ENCODE data around the gene RIMS1.
"Not testable (repeated sequence)": the region's sequence is repeated elsewhere in the genome, so short reads cannot be mapped to it uniquely, and the experiment has no call there.

The RIMS1 gene

GRCh38 chr6:71977884-71978283, 91.5 kb downstream of the RIMS1 start:
- no peak for DNase-seq (ENCODE audit: low read depth)

GRCh38 chr6:71979911-71980310, 93.6 kb downstream of the RIMS1 start:
- no peak for DNase-seq (ENCODE audit: low read depth)

GRCh38 chr6:71982389-71982788, 96.0 kb downstream of the RIMS1 start:
- no peak for DNase-seq (ENCODE audit: low read depth)

- DNase-seq (ENCODE audit: low read depth) = no peak
Observed at GRCh38 chr6:71983131-71983530, 96.8 kb downstream of the RIMS1 start.

GRCh38 chr6:71994705-71995271, 108.4 kb downstream of the RIMS1 start:
- DNase-seq (ENCODE audit: low read depth) = no peak

GRCh38 chr6:71997341-71997740, 111.0 kb downstream of the RIMS1 start:
- no peak for DNase-seq (ENCODE audit: low read depth)

GRCh38 chr6:72002415-72002814, 116.1 kb downstream of the RIMS1 start:
- DNase-seq (ENCODE audit: low read depth) = no peak

GRCh38 chr6:72006591-72006990, 120.2 kb downstream of the RIMS1 start:
- DNase-seq (ENCODE audit: low read depth) = not testable (repeated sequence)

- no peak for DNase-seq (ENCODE audit: low read depth)
Observed at GRCh38 chr6:72022830-72023229, 136.5 kb downstream of the RIMS1 start.

- no peak for DNase-seq (ENCODE audit: low read depth)
Observed at GRCh38 chr6:72031471-72031870, 145.1 kb downstream of the RIMS1 start.

GRCh38 chr6:72032086-72032485, 145.7 kb downstream of the RIMS1 start:
- DNase-seq (ENCODE audit: low read depth) = no peak

- DNase-seq (ENCODE audit: low read depth) = no peak
Observed at GRCh38 chr6:72035486-72035885, 149.1 kb downstream of the RIMS1 start.

- DNase-seq (ENCODE audit: low read depth) = no peak
Observed at GRCh38 chr6:72035966-72036365, 149.6 kb downstream of the RIMS1 start.

- no peak for DNase-seq (ENCODE audit: low read depth)
Observed at GRCh38 chr6:72037006-72037405, 150.7 kb downstream of the RIMS1 start.

GRCh38 chr6:72040111-72040510, 153.8 kb downstream of the RIMS1 start:
- DNase-seq (ENCODE audit: low read depth) = no peak

- no peak for DNase-seq (ENCODE audit: low read depth)
Observed at GRCh38 chr6:72042088-72042487, 155.7 kb downstream of the RIMS1 start.

GRCh38 chr6:72048080-72048479, 161.7 kb downstream of the RIMS1 start:
- DNase-seq (ENCODE audit: low read depth) = no peak

GRCh38 chr6:72049376-72049775, 163.0 kb downstream of the RIMS1 start:
- DNase-seq (ENCODE audit: low read depth) = no peak

- no peak for DNase-seq (ENCODE audit: low read depth)
Observed at GRCh38 chr6:72061286-72061685, 174.9 kb downstream of the RIMS1 start.

GRCh38 chr6:72064399-72064975, 178.1 kb downstream of the RIMS1 start:
- no peak for DNase-seq (ENCODE audit: low read depth)

- no peak for DNase-seq (ENCODE audit: low read depth)
Observed at GRCh38 chr6:72078096-72078495, 191.7 kb downstream of the RIMS1 start.

GRCh38 chr6:72080260-72080941, 194.1 kb downstream of the RIMS1 start:
- no peak for DNase-seq (ENCODE audit: low read depth)

- no peak for DNase-seq (ENCODE audit: low read depth)
Observed at GRCh38 chr6:72081871-72082270, 195.5 kb downstream of the RIMS1 start.

GRCh38 chr6:72083976-72084375, 197.6 kb downstream of the RIMS1 start:
- no peak for DNase-seq (ENCODE audit: low read depth)

All from stimulated activated CD8-positive, alpha-beta memory T cell treated with anti-CD3 and anti-CD28 coated beads, Interleukin-4, amount 100 ng/mL, for 24 hours (primary cell).